HUES6 (cell line): ENCODE results near the gene LALBA.
"Not testable (repeated sequence)": the region's sequence is repeated elsewhere in the genome, so short reads cannot be mapped to it uniquely, and the experiment has no call there.

ENCODE experiments used
- H3K27ac ChIP-seq: 2 replicates; pipeline ENCODE4 v1.7.0; 2013; ENCODE audit warnings: low read depth, mild to moderate bottlenecking, low read length, inconsistent platforms
- H3K27me3 ChIP-seq: 2 replicates; pipeline ENCODE4 v1.6.1; 2013; ENCODE audit warnings: low read length; ENCODE audit not compliant: control insufficient read depth, insufficient read depth
- H3K36me3 ChIP-seq: 2 replicates; pipeline ENCODE4 v1.6.1; 2013; ENCODE audit warnings: low read length; ENCODE audit not compliant: control insufficient read depth, insufficient read depth
- H3K4me1 ChIP-seq: 2 replicates; pipeline ENCODE4 v1.6.1; 2013; ENCODE audit warnings: low read length; ENCODE audit not compliant: control insufficient read depth, insufficient read depth
- H3K4me3 ChIP-seq: 2 replicates; pipeline ENCODE4 v1.5.1; 2013; ENCODE audit warnings: low read depth, low read length
- H3K9ac ChIP-seq: one replicate; pipeline ENCODE4 v1.6.1; 2013; ENCODE audit warnings: mild to moderate bottlenecking, low read length
- H3K9me3 ChIP-seq: 2 replicates; pipeline ENCODE4 v1.6.1; 2013; ENCODE audit warnings: low read depth, low read length; ENCODE audit not compliant: control insufficient read depth, insufficient read depth

LALBA gene

DNA sequence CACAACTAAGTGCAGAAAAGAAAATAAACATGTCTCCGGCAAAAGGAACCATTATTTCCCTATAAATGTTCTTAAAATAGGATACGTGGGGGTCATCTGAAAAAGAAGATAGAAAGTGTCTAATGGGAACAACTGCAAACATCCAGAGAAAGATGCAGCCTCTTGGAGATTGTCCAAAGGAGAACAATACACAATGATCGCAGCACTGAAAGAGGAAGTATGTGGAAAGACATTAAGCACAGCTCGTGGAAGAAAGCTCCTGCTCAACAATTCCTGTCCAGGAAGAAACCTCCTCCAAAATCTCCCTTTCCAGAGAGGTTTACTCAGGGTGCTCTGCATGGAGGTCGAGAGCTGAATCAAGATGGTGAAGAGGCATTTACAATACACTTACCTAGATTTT is 2.5 kb upstream of the LALBA start:
- no peak overlapping the region for H3K9ac ChIP-seq
- H3K36me3 ChIP-seq = no peaks in the 10 kb centered on the region
- H3K27ac ChIP-seq = no peak overlapping the region
- no peaks in the 10 kb centered on the region for H3K4me1 ChIP-seq
- H3K9me3 ChIP-seq = no peaks in the 10 kb centered on the region
- no peak overlapping the region for H3K4me3 ChIP-seq
- no peaks in the 10 kb centered on the region for H3K27me3 ChIP-seq

DNA sequence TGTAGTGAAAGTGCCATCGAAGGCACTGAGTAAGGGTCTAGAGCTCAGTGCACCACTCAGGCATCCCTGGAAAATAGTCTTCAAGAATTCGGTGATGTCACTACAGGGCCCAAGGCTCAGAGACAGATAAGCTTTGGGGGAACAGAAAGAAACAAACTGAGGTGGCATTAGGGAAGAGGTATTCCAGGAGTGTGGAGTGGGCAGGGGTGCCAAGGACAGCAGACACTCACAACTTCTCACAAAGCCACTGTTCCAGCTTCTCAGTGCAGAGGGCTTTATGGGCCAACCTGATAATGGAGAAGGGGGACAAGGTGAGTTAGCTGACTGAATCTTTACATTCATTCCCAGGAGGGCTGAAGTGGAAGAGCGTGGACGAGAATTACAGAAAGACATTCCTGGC is 2.1 kb downstream of the LALBA start:
- Histone ChIP-seq H3K27me3 (no peaks in the 10 kb centered on the region; the same call in 1 of the 2 replicates), H3K4me1 (no peaks in the 10 kb centered on the region), H3K4me3 (no peak overlapping the region), H3K9ac (no peak overlapping the region), H3K27ac (no peak overlapping the region), H3K36me3 (no peaks in the 10 kb centered on the region), H3K9me3 (no peaks in the 10 kb centered on the region)

DNA sequence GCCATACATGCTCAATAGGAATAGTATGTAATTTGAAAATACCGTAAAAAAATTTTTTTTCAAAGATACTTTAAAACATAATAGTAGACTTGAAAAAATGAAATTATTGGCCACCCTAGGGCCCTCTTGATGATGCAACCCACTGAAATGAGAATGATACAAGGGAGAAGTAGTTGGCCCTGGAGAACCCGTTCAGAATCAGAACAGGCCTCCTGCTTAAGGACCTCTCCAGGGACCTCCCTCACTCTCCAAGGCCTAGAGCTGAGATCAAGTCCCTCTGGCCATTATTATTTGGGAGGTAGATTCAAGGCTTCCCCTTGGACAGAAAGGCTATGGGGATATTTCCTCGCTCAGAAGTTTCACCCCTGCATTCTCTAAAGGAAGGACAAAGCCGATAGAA is 11.9 kb downstream of the LALBA start:
- Histone ChIP-seq H3K27me3 (no peaks in the 10 kb centered on the region), H3K9me3 (peaks cover 8% of the 10 kb centered on the region; the same call in 1 of the 2 replicates), H3K36me3 (no peaks in the 10 kb centered on the region), H3K4me1 (0 out of 2 replicates have a peak, but pooled peaks cover 3% of the 10 kb centered on the region), H3K4me3 (no peak overlapping the region), H3K9ac (no peak overlapping the region), H3K27ac (no peak overlapping the region)

DNA sequence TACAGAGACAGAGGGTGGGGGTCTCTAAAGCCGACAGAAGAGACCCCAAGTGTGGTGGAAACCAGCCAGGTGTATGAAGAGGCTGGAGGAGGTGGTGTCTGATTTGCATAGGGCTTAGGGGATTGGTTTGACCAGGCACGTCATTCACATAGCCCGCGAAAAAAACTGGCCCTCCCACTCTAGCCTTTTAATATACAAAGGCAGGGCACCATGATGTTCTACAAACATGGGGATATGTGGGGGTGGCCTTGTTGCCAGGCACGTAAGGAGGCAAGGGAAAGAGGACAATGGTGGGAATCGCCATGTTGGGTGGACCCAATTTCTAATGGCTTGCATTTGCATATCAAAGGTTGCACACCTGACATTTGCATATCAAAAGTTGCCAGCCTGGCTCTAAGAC is 13.2 kb downstream of the LALBA start:
- no peak overlapping the region for H3K27ac ChIP-seq

DNA sequence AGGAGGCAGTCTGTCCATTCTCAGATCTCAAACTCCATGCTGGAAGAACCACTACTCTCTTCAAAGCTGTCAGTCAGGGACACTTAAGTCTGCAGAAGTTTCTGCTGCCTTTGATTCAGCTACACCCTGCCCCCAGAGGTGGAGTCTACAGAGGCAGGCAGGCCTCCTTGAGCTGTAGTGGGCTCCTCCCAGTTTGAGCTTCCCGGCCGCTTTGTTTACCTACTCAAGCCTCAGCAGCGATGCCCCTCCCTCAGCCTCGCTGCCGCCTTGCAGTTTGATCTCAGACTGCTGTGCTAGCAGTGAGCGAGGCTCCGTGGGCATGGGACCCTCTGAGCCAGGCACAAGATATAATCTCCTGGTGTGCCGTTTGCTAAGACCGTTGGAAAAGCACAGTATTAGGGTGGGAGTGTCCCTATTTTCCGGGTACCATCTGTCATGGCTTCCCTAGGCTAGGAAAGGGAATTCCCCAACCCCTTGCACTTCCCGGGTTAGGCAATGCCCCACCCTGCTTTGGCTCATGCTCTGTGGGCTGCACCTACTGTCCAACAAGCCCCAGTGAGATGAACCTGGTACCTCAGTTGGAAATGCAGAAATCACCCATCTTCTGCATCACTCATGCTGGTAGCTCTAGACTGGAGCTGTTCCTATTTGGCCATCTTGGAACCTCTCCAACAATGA is 16.0 kb downstream of the LALBA start:
- not testable (repeated sequence) for H3K9ac ChIP-seq, H3K4me1 ChIP-seq, H3K27me3 ChIP-seq, H3K36me3 ChIP-seq, H3K27ac ChIP-seq
- H3K4me3 ChIP-seq = peak overlapping the region; percentile 49; the same call in 1 of the 2 replicates
- H3K9me3 ChIP-seq = peaks cover 15% of the 10 kb centered on the region

More for the DNA sequence above, 13.2 kb downstream of the LALBA start:
- 0 out of 2 replicates have a peak, but pooled peaks cover 3% of the 10 kb centered on the region for H3K4me1 ChIP-seq
- no peak overlapping the region for H3K4me3 ChIP-seq
- H3K9ac ChIP-seq = no peak overlapping the region
- no peaks in the 10 kb centered on the region for H3K36me3 ChIP-seq
- H3K9me3 ChIP-seq = peaks cover 9% of the 10 kb centered on the region
- H3K27me3 ChIP-seq = no peaks in the 10 kb centered on the region

DNA sequence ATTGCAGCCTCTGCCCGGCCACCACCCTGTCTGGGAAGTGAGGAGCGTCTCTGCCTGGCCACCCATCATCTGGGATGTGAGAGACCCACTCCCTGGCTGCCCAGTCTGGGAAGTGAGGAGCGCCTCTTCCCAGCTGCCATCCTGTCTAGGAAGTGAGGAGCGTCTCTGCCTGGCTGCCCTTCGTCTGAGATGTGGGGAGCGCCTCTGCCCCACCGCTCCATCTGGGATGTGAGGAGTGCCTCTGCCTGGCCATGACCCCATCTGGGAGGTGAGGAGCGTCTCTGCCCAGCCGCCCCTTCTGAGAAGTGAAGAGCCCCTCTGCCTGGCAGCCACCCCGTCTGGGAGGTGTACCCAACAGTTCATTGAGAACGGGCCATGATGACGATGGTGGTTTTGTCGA is 18.2 kb downstream of the LALBA start:
- not testable (repeated sequence) for H3K27ac ChIP-seq, H3K4me1 ChIP-seq

DNA sequence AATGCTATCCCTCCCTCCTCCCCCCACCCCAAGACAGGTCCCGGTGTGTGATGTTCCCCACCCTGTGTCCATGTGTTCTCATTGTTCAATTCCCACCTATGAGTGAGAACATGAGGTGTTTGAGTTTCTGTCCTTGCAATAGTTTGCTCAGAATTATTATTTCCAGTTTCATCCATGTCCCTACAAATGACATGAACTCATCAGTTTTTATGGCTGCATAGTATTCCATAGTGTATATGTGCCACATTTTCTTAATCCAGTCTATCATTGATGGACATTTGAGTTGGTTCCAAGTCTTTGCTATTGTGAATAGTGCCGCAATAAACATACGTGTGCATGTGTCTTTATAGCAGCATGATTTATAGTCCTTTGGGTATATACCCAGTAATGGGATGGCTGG is 22.8 kb downstream of the LALBA start:
- not testable (repeated sequence) for H3K27me3 ChIP-seq, H3K36me3 ChIP-seq, H3K4me3 ChIP-seq, H3K4me1 ChIP-seq, H3K9ac ChIP-seq, H3K27ac ChIP-seq, H3K9me3 ChIP-seq

More for the DNA sequence above, 18.2 kb downstream of the LALBA start:
- H3K4me3 ChIP-seq, H3K27me3 ChIP-seq, H3K9ac ChIP-seq, H3K36me3 ChIP-seq: not testable (repeated sequence)
- H3K9me3 ChIP-seq = peaks cover 15% of the 10 kb centered on the region

DNA sequence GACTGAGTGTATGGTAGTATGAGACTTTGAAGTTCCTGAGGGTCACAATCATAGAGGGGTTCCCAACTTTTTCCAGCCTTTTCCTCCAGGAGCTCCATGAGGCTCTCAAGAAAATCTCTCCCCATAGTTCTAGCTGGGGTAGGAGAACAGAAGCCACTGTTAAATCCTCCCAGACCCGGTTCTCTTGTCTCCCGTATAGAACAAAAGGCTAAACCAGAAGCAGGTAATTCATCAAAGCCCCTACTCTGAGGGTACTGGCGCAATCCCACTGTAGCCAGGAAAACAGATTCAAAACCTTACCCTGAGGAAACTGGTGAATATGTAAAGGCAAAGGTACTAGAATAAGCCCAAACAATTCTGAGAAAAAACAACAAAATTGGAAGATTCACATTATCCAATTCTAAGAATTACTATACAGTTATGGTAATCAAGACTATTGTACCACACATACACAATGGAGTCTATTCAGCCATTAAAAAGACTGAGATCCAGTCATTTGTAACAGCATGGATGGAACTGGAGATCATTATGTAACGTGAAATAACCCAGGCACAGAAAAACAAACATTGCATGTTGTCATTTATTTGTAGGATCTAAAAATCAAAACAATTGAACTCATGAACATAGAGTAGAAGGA is 23.9 kb downstream of the LALBA start:
- no peaks in the 10 kb centered on the region for H3K36me3 ChIP-seq
- H3K9me3 ChIP-seq = no peaks in the 10 kb centered on the region
- no peaks in the 10 kb centered on the region for H3K4me1 ChIP-seq
- no peak overlapping the region for H3K4me3 ChIP-seq
- no peak overlapping the region for H3K9ac ChIP-seq
- H3K27ac ChIP-seq = no peak overlapping the region
- no peaks in the 10 kb centered on the region for H3K27me3 ChIP-seq

DNA sequence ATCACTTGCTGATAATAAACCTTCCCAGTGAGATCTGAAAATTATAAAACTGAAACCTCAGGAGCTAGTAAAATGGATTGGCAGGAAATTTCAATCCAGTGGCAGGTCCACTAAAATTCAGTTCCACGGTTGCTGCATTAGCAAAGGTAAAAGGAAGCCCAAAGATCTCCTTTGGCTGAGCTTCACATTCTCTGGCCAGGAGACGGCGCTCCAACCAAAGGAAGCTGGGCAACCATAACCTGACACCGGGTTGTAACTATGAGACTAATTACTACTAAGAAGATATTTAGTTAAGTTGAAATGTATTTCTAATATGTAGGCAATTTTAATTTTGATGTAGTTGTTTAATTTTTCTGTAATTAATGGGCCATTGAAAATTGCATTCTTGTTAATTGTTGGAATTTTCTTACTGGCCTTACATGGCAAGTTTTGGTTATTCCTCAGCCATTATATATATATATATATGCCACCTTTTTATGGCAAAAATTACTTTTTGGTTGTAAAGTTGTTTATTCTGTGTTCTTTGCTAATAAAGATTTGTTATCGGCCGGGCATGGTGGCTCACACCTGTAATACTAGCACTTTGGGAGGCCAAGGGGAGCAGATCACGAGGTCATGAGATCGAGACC is 27.4 kb downstream of the LALBA start:
- H3K36me3 ChIP-seq = no peaks in the 10 kb centered on the region
- no peaks in the 10 kb centered on the region for H3K9me3 ChIP-seq
- no peak overlapping the region for H3K9ac ChIP-seq
- H3K27ac ChIP-seq = no peak overlapping the region
- H3K4me3 ChIP-seq = no peak overlapping the region
- no peaks in the 10 kb centered on the region for H3K4me1 ChIP-seq
- no peaks in the 10 kb centered on the region for H3K27me3 ChIP-seq

DNA sequence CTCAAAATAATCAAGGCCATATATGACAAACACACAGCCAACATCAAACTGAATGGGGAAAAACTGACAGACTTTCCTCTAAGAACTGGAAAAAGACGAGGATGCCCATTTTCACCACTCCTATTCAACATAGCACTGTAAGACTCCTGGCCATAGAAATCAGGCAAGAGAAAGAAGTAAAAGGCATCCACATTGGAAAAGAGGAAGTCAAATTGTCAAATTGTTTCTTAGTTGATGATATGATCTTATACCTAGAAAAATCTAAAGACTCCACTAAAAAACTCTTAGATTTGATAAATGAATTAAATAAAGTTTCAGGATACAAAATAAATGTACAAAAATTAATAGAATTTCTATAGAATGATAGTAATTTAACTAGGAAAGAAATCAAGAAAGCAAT is 33.2 kb downstream of the LALBA start:
- no peaks in the 10 kb centered on the region for H3K27me3 ChIP-seq
- H3K36me3 ChIP-seq = no peaks in the 10 kb centered on the region
- no peak overlapping the region for H3K4me3 ChIP-seq
- H3K9ac ChIP-seq = no peak overlapping the region
- H3K9me3 ChIP-seq = no peaks in the 10 kb centered on the region; the same call in 1 of the 2 replicates
- H3K27ac ChIP-seq = no peak overlapping the region
- no peaks in the 10 kb centered on the region for H3K4me1 ChIP-seq

DNA sequence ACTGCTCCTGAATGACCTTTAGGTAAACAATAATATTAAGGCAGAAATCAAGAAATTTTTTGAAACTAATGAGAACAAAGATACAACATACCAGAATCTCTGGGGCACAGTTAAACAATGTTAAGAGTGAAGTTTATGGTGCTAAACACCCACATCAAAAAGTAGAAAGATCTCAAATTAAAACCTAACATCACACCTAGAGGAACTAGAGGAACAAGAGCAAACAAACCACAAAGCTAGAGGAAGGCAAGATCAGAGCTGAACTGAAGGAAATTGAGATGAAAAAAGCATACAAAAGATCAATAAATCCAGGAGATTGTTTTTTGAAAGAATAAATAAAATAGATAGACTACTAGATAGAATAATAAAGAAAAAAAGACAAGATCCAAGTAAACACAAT is 37.2 kb downstream of the LALBA start:
- Histone ChIP-seq H3K9ac (no peak overlapping the region), H3K36me3 (no peaks in the 10 kb centered on the region), H3K27ac (no peak overlapping the region), H3K9me3 (no peaks in the 10 kb centered on the region; the same call in 1 of the 2 replicates), H3K4me1 (no peaks in the 10 kb centered on the region), H3K4me3 (no peak overlapping the region), H3K27me3 (no peaks in the 10 kb centered on the region)
